Suppressor macrophage (primary cell): ENCODE measurements around the gene TIGD6.
A peak's percentile ranks its signal among the peaks of the same experiment; 100 is the strongest.

Experiments used
- DNase-seq, 4 experiments: peaks; one replicate each; pipeline ENCODE4 v3.0.0-alpha.2; 2020 to 2022

Gene TIGD6

GRCh38 chr5:150016537-150016936 lies 16.1 kb upstream of the TIGD6 start:
- DNase-seq, result no peak

- no peak for DNase-seq
Measured at GRCh38 chr5:150015415-150015814, 15.0 kb upstream of the TIGD6 start.

- DNase-seq, result no peak
Measured at GRCh38 chr5:150014456-150014855, 14.0 kb upstream of the TIGD6 start.

- DNase-seq, result no peak
Measured at GRCh38 chr5:150013931-150014330, 13.5 kb upstream of the TIGD6 start.

GRCh38 chr5:150009671-150010387 lies 9.4 kb upstream of the TIGD6 start:
- peak in 2 of 4 experiments; percentile 9 to 20 for DNase-seq

GRCh38 chr5:150007050-150007449 lies 6.6 kb upstream of the TIGD6 start:
- DNase-seq, result no peak

- no peak for DNase-seq
Measured at GRCh38 chr5:150006318-150006717, 5.9 kb upstream of the TIGD6 start.

GRCh38 chr5:150001660-150002486 lies 1.4 kb upstream of the TIGD6 start:
- peak; percentile 88 to 92 (median 90) for DNase-seq

GRCh38 chr5:150000990-150001659 lies 671 bp upstream of the TIGD6 start:
- peak; percentile 61 to 76 (median 67) for DNase-seq

- DNase-seq, result peak in 3 of 4 experiments; percentile 57 to 73 (median 58)
Measured at GRCh38 chr5:149999866-150000255, 593 bp downstream of the TIGD6 start.

- DNase-seq, result no peak
Measured at GRCh38 chr5:149999359-149999758, 1.1 kb downstream of the TIGD6 start.

GRCh38 chr5:149998281-149998680 lies 2.2 kb downstream of the TIGD6 start:
- no peak for DNase-seq

- no peak for DNase-seq
Measured at GRCh38 chr5:149996205-149996890, 4.1 kb downstream of the TIGD6 start.

- no peak for DNase-seq
Measured at GRCh38 chr5:149995385-149996204, 4.9 kb downstream of the TIGD6 start.

- DNase-seq, result no peak
Measured at GRCh38 chr5:149993471-149993870, 7.0 kb downstream of the TIGD6 start.

GRCh38 chr5:149990518-149991376 lies 9.7 kb downstream of the TIGD6 start:
- peak; percentile 77 to 83 (median 79) for DNase-seq

GRCh38 chr5:149988126-149988525 lies 12.3 kb downstream of the TIGD6 start:
- no peak for DNase-seq

- DNase-seq, result no peak
Measured at GRCh38 chr5:149982505-149982904, 17.9 kb downstream of the TIGD6 start.

- no peak for DNase-seq
Measured at GRCh38 chr5:149981206-149981605, 19.2 kb downstream of the TIGD6 start.

- DNase-seq, result no peak
Measured at GRCh38 chr5:149979896-149980295, 20.6 kb downstream of the TIGD6 start.

GRCh38 chr5:149975409-149975808 lies 25.0 kb downstream of the TIGD6 start:
- DNase-seq, result no peak
